A673 (cell line): ENCODE measurements around the gene ZC3H12C.

Experiments used
- EZH2 ChIP-seq: fragments of 200-600 bp; sonication (generic); IDR thresholded peaks from 2 replicates; pipeline ENCODE4 v1.6.1; 2017; ENCODE audit warnings: borderline replicate concordance, low read depth, mild to moderate bottlenecking, mixed read lengths, antibody characterized with exemption, low read length; ENCODE audit not compliant: poor library complexity, severe bottlenecking
- TF ChIP-seq, protein P1 (sequence below): fragments of 300-800, 200-600 bp; sonication (generic); conservative IDR thresholded peaks from 2 replicates; pipeline ENCODE4 v1.5.1; 2017; ENCODE audit warnings: low read depth, mild to moderate bottlenecking, antibody characterized with exemption, low read length, moderate library complexity, mixed read lengths

DNA sequence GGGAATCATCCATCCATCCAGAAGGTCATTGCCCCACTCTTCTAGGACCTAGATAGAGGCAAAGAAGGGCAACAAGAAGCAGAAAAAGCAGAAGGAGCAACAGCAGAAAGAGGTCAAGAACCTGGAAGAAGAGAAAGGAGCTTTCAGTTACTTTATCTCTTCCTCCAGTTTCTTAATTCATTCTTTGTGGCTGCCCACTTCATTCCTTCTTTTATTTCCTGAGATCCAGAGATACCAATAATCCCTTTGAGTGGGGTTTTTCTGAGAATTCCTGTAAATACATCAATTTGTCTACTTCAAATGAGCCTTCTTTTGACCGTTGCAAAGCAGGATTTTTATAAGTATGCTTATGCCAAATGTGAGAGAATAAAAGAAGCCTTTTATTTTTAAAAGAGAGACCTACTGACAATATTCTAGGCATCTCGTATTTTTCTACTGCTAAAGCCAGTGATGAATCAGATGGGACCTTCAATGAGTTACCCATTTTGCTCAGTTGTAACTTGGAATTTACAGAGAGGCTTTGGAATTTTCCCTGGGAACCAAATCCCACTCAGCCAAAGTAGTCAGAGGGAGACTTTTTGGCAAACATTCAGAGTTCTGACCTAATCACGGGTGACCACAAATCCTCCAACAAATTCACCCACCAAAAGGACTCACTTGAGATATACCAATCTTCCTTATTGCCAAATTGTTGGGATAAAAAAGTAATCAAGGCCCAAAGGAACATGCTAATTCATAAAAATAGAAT is 54.9 kb downstream of the ZC3H12C start:
- TF ChIP-seq, protein P1, sequence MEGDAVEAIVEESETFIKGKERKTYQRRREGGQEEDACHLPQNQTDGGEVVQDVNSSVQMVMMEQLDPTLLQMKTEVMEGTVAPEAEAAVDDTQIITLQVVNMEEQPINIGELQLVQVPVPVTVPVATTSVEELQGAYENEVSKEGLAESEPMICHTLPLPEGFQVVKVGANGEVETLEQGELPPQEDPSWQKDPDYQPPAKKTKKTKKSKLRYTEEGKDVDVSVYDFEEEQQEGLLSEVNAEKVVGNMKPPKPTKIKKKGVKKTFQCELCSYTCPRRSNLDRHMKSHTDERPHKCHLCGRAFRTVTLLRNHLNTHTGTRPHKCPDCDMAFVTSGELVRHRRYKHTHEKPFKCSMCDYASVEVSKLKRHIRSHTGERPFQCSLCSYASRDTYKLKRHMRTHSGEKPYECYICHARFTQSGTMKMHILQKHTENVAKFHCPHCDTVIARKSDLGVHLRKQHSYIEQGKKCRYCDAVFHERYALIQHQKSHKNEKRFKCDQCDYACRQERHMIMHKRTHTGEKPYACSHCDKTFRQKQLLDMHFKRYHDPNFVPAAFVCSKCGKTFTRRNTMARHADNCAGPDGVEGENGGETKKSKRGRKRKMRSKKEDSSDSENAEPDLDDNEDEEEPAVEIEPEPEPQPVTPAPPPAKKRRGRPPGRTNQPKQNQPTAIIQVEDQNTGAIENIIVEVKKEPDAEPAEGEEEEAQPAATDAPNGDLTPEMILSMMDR, result no peak
- TF ChIP-seq EZH2, result no peak
